NCI-H748 (cell line): Measurements from ENCODE around the gene SPRYD4.
"Not testable (repeated sequence)": the region's sequence is repeated elsewhere in the genome, so short reads cannot be mapped to it uniquely, and the experiment has no call there.

Experiments used
- DNase-seq: peaks from one replicate; lab custom pipeline; 2025; ENCODE audit not compliant: unreplicated experiment; lab: John Stamatoyannopoulos, UW

The SPRYD4 gene

DNA sequence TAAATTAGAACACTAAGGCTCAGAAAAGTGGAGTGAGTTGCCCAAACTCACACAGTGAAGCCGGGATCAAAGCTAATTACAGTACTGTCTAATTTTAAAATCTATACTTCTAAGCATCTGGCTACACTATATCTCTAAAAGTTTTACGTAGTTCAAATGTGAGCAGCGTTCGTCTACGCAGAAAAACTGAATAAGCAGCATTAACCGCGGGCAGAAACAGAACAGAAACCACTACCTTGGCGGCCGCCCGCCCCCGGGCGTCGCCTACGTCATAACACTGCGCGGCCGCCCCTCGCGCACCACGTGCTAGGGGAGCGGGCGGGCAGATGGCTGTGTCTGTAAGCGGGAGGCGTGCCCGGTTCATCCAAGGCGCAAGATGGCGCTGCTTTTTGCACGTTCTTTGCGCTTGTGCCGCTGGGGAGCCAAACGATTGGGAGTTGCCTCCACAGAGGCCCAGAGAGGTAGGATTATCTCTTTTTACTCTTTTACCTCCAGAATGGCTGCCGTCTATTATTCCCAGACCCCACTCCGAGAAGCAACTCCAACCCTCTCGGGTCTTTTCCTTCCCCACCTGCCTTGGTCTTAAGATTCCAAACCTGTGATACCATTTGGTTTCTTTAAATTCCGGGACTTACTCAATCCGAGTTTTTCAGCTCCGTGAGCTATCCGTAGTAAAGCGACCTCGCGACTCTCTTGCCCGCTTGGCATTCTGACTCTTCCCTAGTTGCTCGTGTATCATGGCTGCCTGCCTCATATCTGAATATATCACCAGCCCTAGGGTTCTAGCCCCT, at the start of gene SPRYD4:
SPRYD4 (plus strand) TSS at position 363 of the 791 bp plus-strand sequence; CDS start at position 377, 14 bp downstream.
- peak; percentile 95 for DNase-seq

GRCh38 chr12:56420411-56420810, 48.0 kb upstream of the SPRYD4 start:
- DNase-seq: no peak

DNA sequence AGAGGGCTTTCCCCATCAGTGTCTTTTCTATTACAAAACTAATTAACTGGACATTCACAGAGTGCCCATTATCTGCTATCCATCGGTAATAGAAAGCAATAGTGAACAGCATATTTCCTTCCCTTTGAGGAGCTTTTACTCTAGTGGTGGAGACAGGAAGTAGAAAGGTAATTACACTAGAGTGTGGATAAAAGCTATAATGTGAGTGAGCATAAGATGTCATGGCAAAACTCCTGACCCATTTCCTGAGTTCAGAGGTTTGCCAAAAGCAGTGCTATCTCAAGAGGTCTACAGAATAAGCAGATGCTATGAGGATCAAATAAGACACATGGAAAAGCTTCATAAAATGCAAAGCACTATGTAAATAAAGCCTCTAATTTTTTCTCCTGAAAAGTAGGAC, 43.2 kb upstream of the SPRYD4 start:
- no peak for DNase-seq

DNA sequence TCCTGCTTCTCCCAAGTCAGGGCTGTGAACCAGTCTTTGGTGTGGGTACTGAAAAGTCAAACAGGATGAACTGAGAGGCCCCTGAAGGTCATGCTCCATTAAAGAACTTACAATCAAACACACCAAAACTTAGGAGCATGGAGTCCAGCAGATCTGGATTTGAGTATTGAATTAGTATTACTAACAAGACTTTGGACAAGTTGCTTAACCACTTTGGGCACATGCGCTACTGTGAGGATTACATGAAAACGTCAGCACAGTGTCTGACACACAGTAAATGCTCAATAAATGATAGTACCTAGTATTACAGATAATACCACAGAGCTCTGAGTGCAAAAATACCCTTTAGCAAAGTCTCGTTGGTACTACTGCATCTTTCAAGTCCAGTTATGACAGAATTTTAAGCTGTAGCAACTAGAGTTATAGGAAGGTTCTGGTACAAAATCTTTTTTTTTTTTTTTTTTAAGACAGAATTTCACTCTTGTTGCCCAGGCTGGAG, 42.4 kb upstream of the SPRYD4 start:
- no peak for DNase-seq

- no peak for DNase-seq
These were observed 37.1 kb upstream of the SPRYD4 start for GRCh38 chr12:56431288-56431687.

DNA sequence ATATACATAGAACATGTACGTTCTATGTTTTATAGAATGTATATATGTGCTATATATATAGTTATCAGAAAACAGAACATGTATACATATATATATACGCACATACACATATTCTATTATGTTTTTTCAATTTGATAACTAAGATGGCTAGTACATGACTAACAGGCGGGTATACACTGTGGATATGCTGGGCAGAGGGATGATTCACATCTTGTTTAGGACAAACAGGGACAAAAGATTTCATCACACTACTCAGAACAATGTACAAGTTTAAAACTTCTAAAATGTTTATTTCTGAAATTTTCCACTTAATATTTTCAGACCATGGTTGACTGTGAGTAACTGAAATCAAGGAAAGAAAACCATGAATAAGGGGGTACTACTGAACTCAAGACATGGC, 36.5 kb upstream of the SPRYD4 start:
- DNase-seq: no peak

DNA sequence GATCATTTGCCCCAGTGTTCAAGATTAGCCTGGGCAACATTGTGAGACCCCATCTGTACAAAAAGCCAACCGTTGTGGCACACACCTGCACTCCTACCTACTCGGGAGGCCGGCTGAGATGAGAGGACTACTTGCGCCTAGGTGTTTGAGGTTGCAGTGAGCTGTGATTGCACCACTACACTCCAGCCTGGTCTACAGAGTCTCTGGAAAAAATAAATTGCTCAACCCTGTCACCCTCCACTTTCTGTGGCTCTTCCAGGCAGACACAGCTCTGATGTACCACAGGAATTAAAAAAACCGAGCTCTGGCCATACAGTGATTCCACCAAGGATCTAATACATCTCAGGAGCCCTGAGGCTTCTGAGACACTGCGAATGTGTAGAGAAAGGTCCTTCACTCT, 33.5 kb upstream of the SPRYD4 start:
- no peak for DNase-seq

DNA sequence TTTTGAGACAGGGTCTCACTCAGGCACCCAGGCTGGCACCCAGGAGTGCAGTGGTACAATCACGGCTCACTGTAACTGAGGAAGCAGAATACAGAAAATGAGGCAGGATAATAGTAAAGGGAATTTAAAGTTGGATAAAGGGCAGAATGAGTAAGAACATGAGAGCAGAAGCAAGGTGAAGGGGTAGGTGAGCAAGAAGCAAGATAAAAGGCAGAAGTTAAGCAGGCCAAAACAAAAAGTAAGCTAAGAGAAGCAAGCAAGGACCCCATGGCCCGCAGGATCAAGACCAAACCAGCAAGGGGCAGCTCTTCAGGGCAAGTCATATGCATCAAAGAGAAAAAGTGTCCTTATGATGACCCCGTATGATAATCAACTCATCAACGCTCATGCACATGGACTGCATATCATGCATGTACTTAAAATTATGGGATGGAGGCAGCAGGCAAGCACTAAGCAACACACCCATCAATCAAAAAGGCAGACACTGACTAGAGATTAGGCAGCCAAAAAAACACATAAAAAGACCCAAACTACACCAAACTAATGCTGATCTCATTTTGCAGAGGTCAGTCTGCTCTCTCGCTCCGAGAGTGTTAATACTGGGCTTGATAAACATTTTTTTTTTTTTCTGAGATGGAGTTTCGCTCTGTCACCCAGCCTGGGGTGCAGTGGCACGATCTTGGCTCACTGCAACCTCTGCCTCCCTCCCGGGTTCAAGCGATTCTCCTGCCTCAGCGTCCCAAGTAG, 30.8 kb upstream of the SPRYD4 start:
- DNase-seq: no peak

GRCh38 chr12:56443208-56443607, 25.2 kb upstream of the SPRYD4 start:
- DNase-seq: not testable (repeated sequence)

DNA sequence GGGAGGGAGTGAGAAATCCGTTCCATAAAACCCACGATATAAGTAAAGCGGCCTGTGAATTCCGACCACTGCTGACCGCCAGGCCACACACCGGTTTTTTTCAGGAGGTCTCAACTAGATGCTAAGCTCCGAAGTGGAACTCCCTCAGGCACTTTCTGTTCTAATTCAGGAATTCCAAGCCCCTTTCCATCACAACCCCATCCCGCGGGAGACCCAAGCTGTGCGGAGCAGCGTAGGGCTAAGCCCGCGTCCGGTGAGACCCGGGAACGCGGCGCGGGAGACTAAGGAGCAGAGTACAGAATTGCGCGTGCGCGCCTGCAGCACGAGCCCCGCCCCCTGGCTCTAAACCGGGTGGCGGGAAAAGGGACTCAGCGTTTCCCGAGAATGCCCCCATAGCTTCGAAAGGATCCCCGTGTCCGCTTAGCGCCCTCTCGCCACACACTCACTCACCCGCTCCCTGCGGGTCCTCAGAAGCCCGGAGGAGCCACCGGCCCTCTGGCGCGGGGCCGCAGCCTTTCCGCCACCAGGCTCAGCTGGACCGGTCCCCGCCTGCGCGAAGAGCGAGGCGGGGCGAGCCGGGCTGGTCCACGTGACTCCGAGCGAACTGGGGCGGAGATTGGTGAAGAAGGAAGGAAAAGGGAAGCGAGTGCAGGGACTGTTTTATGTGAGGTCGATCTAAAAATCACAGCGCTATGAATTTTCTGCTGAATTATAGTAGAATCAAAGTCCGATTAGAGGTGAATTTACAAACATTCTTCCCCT, 19.3 kb upstream of the SPRYD4 start, which contains the start of gene TIMELESS:
TIMELESS (minus strand) TSS at position 567 of the 762 bp plus-strand sequence. CDS start 15,256 bp downstream, outside the sequence.
- DNase-seq: peak; percentile 95

DNA sequence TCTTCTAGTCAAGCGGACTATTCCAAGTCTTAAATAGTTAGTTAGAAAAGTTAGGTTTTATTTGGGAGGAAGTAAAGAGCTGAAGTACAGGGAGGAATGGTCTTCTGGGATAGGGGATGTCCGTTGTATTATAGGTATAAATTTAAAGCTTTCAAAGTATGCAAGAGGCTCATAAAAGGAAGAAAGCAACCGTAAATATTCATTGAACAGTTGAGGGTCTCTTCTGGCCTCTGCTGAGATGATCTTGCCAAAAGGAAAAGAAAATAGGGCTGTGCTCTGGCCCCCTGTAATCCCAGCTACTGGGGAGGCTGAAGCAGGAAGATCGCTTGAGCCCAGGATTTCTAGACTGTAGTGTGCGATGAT, 18.8 kb upstream of the SPRYD4 start:
- peak; percentile 23 for DNase-seq

DNA sequence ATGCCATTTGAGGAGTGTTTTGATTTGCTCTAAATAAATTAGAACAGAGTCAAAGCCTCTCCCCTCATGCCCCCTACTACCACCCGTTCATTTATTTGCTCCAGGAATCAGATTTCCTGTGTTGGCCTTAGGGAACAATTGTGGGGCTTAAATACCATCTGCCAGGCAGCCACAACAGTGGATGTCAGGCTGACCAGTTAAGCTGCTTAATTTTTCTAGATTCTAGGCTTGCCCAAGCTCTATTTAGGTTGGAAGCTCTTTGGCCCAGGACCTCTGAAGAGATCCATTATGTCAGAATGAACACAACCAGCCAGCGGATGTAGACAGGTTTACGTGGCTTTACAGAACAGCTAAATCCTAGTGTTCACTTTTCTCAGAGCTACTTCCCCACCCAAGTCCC, 18.1 kb upstream of the SPRYD4 start:
- peak; percentile 31 for DNase-seq

DNA sequence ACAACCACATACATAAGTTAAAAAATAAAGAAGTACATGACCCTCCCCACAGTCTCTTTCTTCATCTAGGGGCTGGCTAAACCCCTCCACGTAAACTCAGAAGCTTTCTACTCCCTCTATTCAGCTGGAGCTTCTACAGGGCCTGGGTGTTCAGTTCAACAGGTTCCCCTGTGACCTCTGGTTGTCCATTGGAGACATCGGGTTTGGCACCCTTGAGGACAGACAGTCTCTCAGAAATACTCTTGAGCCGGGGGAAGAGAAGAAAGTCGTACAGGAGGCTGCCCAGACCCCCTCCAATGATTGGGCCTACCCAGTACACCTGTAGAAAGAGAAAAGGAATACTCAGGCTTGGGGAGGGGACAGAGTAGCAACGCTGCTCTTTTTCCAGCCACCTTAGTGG, 17.2 kb upstream of the SPRYD4 start:
- DNase-seq: no peak

DNA sequence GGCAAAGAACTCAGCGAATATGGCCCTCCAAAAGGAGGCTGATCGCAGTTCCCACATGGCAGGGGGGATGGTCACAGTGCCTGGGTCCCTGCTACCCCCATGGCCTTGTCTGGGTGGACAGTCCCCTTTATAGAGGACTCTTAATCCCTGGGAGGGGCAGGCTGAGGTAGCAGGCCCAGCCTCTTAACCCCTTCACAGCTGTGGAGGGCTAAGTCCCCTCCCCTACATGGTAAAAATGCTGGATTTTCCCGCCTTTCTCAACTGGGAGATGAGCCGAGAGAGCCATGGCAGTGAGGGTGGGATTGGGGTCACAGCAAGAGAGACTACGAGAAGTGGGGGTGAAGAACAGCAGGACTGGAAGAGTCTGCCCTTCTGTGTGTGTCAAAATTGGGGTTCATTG, 13.8 kb upstream of the SPRYD4 start, which contains the start of gene MIP:
MIP (minus strand) TSS at position 101 of the 400 bp plus-strand sequence; CDS start at position 57, 44 bp downstream.
- no peak for DNase-seq

DNA sequence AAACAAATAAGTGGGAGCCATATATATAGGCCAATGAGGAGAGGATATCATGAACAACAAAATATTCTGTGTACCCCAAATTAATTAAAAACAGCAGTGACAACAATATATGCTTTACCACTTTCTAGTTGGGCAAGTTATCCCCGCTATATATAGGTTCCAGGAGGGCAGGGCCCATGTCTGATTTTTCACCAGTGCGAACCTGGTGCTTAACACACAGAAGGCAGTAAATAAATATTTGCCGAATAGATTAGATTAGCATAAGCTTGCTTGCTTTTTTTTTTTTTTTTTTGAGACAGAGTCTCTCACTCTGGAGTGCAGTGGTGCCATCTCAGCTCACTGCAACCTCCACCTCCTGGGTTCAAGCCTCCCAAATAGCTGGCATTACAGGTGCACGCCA, 10.6 kb upstream of the SPRYD4 start:
- DNase-seq: no peak

GRCh38 chr12:56461235-56462159, 6.9 kb upstream of the SPRYD4 start:
- DNase-seq: no peak

DNA sequence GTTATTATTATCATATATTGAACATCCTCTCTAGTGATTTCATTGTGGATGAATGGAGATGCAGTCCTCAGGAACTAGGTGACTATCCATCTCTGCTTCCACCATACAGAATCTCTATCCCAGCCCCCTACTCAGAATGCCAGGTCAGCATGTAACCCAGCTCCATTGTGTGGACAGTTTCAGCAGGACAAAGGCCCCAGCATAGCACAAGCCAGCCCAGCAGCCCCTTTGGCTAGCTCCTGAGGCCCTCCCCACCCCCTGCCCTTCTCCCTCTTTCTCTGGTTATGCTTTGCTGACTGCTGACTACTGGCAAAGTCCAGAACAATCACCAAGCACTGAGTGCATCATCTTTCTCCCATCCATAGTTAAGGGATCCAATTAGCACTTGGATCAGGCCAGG, 5.8 kb upstream of the SPRYD4 start:
- DNase-seq: no peak

GRCh38 chr12:56469007-56469930, 891 bp downstream of the SPRYD4 start:
- DNase-seq: peak; percentile 54

GRCh38 chr12:56474389-56474788, 6.0 kb downstream of the SPRYD4 start:
- DNase-seq: no peak
